ENCODE results near the gene ZMIZ2. TPM values are rescaled to one million over a fixed set of nuclear protein-coding genes. Genes with fewer than 3 reads are reported as not detected.

The ZMIZ2 gene
- total RNA-seq, 1 experiment from 2014 or later: 16.2 TPM

- no peaks in the 10 kb centered on the region for H3K4me1 ChIP-seq (ENCODE audit: low read length)
- no peaks in the 10 kb centered on the region for H3K36me3 ChIP-seq (ENCODE audit: insufficient read depth, low read length)
- DNase-seq: no peak
- H3K9me3 ChIP-seq (ENCODE audit: low read length): no peaks in the 10 kb centered on the region
- H3K4me2 ChIP-seq (ENCODE audit: low read depth, low read length, poor library complexity, severe bottlenecking): no peak overlapping the region
- H3K9ac ChIP-seq (ENCODE audit: low read length): no peak overlapping the region
- no peaks in the 10 kb centered on the region for H4K20me1 ChIP-seq (ENCODE audit: insufficient read depth, low read depth, low read length)
- H3K4me3 ChIP-seq (ENCODE audit: low read length): no peak overlapping the region
- no peaks in the 10 kb centered on the region for H3K79me2 ChIP-seq (ENCODE audit: low read length)
- H3K27ac ChIP-seq (ENCODE audit: low read length): no peak overlapping the region
- H3K27me3 ChIP-seq (ENCODE audit: low read length): no peaks in the 10 kb centered on the region
- no peaks in the 10 kb centered on the region for H3K9me2 ChIP-seq (replicated peaks; ENCODE audit: insufficient read depth, low read length)
- H2AFZ ChIP-seq (ENCODE audit: low read length): no peak overlapping the region
These were observed 70.6 kb downstream of the ZMIZ2 start for GRCh38 chr7:44819292-44819691.

Other genes with a start within 250 kb of the ZMIZ2 start
- not detected in 2 replicates for gene NPC1L1, start 207.5 kb upstream of the ZMIZ2 start, total RNA-seq (2014; rRNA removed; shearing (Covaris generic); ENCODE audit: low replicate concordance)
- 66.8 and 73.3 TPM in 2 replicates for gene DDX56, start 174.9 kb upstream of the ZMIZ2 start, total RNA-seq (2014; rRNA removed; shearing (Covaris generic); ENCODE audit: low replicate concordance)
- 62.0 and 66.2 TPM in 2 replicates for gene TMED4, start 166.6 kb upstream of the ZMIZ2 start, total RNA-seq (2014; rRNA removed; shearing (Covaris generic); ENCODE audit: low replicate concordance)
- 24.9 and 34.9 TPM in 2 replicates for gene OGDH, start 142.2 kb upstream of the ZMIZ2 start, total RNA-seq (2014; rRNA removed; shearing (Covaris generic); ENCODE audit: low replicate concordance)
- gene PPIA, start 47.8 kb downstream of the ZMIZ2 start, total RNA-seq (2014; rRNA removed; shearing (Covaris generic); ENCODE audit: low replicate concordance): 2,370 and 3,564 TPM in 2 replicates
- 188 and 202 TPM in 2 replicates for gene H2AZ2, start 99.2 kb downstream of the ZMIZ2 start, total RNA-seq (2014; rRNA removed; shearing (Covaris generic); ENCODE audit: low replicate concordance)
- 7.3 and 11.8 TPM in 2 replicates for gene PURB, start 136.7 kb downstream of the ZMIZ2 start, total RNA-seq (2014; rRNA removed; shearing (Covaris generic); ENCODE audit: low replicate concordance)
- 62.4 and 130 TPM in 2 replicates for gene MYO1G, start 230.2 kb downstream of the ZMIZ2 start, total RNA-seq (2014; rRNA removed; shearing (Covaris generic); ENCODE audit: low replicate concordance)

Measured in Karpas-422 (cell line).